Activated T-cell treated with anti-CD3 and anti-CD28 coated beads for 48 hours (primary cell): ENCODE measurements around the gene WEE1.
"Not testable (repeated sequence)": the region's sequence is repeated elsewhere in the genome, so short reads cannot be mapped to it uniquely, and the experiment has no call there.

Source experiments
- DNase-seq: peaks from one replicate; pipeline ENCODE4 v3.0.0-alpha.2; 2020; ENCODE audit warnings: low read depth

Gene WEE1

GRCh38 chr11:9623053-9623452 is 49.6 kb downstream of the WEE1 start:
- not testable (repeated sequence) for DNase-seq

- DNase-seq = no peak
These were observed 51.0 kb downstream of the WEE1 start for GRCh38 chr11:9624448-9624847.

- DNase-seq = no peak
These were observed 51.7 kb downstream of the WEE1 start for GRCh38 chr11:9625162-9625561.

DNA sequence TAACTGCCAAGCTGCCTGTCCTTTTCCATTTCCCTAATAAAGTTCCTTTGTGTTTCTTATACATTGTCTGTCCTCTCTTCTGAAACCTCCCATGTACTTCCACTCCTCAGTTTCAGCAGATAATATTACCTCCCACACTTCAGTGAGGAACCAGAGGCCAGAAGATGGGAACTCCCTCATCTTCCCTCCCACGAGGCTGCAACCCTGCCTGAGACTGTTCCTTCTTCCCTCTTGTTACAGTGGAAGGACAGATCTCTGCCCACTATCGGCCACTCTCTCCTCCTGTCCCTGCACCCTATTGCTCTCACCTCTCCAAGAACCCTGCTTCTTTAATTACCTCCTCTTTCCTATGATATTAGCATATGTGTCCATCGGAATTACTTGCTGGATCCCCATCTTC is 52.3 kb downstream of the WEE1 start:
- no peak for DNase-seq

- DNase-seq = no peak
These were observed 53.3 kb downstream of the WEE1 start for GRCh38 chr11:9626496-9627394.

DNA sequence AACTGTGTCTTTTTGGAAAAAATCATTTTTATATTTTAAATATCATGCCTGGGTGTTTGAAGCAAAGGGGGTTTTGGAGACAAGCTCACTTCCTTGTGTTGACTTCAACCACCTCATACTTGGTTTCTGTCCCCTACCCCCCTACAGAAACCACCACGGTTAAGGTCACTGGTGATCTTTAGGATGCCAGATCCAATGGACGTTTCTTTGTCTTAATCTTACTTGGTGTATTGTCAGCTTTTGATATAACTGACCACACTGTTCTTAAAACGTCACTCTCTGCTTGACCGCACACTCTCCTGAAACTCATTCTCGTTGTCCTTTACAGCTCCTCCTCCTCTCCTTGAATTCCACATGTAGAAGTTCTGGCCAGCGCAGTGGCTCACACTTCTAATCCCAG is 55.6 kb downstream of the WEE1 start:
- DNase-seq = no peak

DNA sequence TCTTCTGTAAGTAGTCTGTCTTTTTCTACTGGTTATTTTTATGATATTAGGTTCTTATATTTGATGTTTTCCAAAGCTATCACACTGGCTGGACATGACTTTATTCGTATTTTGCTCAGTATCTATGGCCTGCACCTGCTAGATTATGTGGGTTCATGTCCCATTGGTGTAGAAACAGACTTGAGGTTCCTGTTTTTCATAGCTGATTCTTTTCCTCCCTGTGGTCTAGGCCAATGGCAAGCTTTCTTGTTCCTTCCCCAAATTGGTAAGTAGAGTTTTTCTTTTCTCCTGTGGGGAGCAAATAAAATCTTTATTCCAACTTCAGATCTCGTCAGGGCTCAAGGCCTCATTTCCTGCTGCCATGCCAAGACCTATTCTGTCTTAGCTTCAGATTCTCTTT is 60.2 kb downstream of the WEE1 start:
- no peak for DNase-seq

DNA sequence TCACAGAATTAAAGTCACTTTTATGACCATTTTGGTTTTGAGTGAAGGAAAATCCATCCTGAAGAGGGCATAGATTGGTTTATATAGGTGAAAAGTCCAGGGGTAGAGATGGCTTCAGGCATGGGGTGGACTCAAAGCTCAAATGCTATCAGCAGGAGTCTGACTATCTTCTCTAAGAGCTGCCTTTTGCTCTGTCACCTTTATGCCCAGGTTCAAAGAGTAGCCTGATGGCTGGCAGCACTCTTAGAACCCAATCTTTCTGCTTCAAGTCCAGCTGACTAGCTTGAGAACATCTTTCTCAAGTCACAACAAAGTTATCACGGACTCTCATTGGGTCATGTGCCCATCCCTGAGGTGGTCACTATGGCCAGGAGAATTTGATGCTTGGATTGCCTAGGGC is 63.2 kb downstream of the WEE1 start:
- DNase-seq = no peak

DNA sequence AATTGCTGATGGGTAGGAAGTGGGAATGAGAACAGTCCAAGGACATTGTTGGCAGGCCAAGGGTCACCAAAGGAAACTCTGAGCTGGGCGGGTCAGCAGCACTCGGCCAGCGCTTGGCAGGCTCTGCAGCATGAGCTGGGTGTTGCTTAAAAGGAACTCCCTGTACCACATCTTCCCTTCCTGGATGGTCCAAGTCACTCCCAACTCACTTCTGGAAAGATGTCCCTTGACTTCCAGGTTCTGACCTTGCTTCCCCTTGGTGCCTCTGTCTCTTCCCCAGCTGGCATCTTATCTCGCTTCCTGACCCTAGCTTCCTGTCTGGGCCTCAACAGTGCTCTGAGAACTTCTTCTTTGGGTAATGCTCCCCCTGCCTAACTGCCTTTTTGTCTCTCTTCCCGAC is 65.6 kb downstream of the WEE1 start:
- DNase-seq = no peak
